NCI-H82 (cell line): ENCODE results near the gene TMTC1.

Source experiments
- DNase-seq: peaks from one replicate; lab custom pipeline; 2025; lab: John Stamatoyannopoulos, UW

TMTC1 gene

GRCh38 chr12:29780084-29780483, 3.7 kb downstream of the TMTC1 start:
- DNase-seq = no peak

DNA sequence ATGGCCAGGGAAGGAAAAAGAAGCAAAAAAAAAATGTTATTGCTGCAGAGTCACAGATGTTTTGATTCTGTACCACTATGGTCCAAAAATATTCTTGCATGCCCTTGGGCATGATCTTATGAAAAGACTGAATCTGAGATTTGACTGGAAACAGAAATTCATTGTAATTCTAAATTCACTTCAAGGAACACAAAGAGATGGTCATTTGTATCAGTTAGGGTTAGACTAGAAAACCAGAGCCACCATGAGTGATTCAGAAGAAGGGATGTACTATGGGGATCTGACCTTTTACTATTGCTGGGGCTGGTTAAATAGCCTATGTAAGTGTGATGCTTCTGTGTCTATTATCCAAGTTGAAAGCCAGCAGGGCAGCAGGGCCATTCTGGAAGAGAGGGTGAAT, 5.2 kb downstream of the TMTC1 start:
- no peak for DNase-seq

- DNase-seq = no peak
Observed at GRCh38 chr12:29773076-29773475, 10.7 kb downstream of the TMTC1 start.

DNA sequence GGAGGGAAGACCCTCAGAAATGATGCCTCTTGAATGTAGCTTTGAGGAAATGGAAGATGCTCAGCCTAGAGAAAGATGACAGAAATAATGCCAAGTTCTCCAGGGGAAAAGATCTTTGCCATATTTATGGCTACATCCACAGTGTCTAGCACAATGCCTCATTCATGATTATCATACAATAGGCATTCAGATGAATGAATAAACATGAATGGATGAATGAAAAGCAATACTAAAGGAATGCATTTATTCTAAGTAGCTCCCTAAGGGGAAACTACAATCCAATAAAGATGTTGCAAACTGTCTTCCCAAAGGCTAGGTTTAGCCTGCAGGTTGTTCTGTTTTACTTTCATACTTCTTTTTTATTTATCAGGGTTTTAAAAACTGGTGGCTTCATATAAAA, 12.0 kb downstream of the TMTC1 start:
- no peak for DNase-seq

DNA sequence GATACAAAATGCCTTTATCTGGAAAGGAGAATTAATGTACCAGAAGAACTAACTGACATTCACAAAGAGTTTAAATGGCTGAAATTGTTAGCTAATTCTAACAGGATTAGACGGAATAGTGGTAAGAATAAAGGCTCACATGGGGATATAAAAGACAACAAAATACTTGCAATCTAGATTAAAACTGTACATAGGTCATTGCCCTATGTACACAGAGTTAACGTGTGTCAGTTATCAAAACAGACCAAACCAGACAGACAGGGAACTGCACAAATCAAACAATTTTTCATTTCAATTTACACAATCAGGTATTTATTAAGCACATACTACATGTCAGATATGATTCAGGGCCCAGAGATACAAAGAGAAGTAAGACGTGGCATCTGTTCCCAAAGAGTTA, 12.6 kb downstream of the TMTC1 start:
- no peak for DNase-seq

DNA sequence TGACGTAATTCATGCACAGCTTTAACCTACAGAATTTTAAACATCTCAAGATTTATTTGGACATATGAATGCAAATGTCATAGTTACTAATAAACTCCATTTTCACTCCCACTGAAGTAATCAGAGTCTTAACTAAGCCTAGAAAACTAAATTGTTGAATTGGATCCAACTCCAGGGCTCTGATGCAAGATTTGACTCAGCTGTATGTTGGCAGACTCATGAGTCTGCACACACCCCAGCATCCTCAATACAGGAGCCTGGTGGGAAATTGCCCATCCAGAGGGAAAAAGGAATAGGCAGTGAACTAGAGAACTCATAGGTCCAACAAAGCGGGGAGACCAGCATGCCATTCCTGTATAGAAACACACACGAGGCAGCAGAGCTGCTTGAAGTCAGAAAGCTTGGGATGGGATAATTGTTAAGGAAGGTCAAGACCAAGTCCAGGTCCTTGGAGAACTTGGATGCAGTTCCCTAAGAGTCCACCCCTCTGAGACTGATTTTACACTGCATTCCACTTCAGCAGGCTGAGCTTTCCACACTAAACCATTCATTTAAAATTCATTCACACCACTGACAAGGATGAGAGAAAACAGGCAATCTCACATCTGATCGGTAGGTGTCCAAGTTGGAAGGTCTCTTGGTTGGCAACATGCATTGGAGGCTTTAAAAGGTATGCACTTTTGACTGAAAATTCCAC, 14.4 kb downstream of the TMTC1 start:
- no peak for DNase-seq

DNA sequence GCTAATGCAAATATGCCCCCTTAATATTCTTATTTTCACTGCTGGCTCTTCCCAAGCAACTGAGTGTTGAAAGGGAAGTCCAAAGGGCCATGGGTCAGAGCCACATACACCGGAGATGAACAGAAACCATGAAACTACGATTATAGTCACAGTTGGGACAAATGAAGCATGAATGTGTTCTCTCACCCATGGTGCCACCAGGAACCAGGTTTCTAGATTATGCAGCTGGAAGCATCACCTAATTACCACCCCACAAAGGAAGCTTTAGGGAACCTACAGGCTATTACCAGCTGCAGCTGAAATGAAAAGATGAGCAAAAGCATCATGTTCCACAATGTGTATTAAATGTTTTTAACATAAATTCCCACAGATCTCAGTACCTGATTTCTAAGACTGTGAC, 15.4 kb downstream of the TMTC1 start:
- DNase-seq = no peak

DNA sequence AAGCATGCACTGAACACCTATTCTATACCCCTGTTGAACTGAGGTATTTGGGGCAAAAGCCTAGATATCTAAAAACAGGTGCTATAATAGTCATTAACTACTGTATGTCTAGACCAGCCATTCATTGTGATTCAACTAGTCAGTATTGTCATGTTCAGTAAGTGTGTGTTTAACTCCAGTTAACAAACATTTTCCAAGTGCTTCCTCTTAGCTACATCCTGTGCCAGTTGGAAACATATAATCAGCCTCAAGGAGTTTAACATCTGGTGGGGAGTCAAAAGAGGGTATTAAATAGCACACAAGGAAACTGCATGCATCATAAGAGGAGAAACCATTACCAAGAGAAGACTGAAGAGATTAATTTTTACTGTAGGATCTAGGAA, 20.4 kb downstream of the TMTC1 start:
- DNase-seq = no peak

DNA sequence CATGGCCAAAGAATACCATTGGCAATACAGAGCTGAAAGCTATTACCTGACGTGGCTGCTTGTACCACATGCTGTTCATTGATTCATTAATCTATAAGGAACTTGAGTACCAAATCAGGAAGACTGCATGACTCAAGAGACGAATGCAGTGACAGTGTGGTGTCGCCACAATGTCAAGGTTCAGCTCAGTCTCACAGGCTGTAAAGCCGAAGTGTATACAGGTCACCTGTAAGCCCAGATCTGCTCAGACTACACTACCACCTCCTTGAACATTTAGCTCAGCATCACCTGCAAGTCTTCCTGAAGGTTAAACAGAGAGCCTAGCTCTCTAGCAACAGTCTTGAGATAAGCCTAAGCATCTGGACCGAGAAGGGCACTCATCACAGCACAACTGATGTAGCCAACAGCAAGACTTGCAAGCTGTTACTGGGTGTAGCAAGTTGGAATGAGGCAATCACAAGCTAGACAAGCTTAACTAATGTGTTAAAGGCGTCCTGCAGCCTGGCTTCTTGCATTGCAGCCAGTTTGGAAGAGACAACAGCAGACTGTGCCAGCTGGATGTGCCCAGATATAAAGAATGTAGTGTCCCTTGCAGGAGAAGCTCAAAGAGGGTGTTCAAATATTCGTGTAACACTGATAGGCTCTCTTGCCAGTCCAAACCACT, 21.0 kb downstream of the TMTC1 start:
- no peak for DNase-seq

DNA sequence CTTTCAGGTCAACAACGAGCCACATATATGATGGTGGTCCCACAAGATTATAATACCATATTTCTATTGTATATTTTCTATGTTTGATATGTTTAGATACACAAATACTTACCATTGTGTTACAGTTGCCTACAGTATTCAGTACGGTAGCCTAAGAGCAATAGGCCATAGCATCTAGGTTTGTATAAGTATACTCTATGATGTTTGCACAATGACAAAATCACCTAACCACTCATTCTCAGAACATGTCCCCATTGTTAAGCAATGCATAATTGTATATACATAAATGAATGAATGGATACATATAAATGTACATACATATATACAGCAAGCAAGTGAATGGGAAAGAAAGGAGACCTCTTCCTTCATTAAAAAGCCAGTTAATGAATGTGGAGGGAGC, 23.8 kb downstream of the TMTC1 start:
- no peak for DNase-seq

DNA sequence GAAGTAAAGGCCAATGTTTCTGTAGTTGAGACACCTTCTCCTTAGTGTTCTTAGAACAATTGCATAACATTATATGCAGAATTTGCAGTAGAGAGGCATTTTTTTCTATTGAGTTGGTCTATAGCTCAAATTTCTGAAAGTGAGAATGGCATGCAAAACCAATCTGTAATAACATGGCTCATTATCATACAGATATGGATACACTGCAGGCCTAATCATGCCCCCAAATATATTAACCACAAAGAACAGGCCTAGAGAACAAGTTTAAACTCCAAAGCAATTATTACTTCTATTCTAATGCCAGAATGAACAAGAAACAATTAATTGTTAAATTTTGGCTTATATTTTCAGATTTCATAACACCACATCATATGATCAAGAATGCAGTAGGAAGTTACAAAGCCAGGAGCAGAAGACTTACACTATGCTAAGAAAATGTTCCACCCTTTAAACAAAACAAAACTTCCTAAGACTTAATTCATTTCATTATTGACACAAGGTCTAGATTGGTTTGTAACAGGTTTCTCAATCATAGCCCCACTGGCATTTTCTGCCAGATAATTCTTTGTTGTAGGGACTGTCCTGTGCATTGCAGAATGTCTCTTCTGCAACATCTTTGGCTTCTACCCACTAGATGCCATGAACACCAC, 26.9 kb downstream of the TMTC1 start:
- DNase-seq = no peak

DNA sequence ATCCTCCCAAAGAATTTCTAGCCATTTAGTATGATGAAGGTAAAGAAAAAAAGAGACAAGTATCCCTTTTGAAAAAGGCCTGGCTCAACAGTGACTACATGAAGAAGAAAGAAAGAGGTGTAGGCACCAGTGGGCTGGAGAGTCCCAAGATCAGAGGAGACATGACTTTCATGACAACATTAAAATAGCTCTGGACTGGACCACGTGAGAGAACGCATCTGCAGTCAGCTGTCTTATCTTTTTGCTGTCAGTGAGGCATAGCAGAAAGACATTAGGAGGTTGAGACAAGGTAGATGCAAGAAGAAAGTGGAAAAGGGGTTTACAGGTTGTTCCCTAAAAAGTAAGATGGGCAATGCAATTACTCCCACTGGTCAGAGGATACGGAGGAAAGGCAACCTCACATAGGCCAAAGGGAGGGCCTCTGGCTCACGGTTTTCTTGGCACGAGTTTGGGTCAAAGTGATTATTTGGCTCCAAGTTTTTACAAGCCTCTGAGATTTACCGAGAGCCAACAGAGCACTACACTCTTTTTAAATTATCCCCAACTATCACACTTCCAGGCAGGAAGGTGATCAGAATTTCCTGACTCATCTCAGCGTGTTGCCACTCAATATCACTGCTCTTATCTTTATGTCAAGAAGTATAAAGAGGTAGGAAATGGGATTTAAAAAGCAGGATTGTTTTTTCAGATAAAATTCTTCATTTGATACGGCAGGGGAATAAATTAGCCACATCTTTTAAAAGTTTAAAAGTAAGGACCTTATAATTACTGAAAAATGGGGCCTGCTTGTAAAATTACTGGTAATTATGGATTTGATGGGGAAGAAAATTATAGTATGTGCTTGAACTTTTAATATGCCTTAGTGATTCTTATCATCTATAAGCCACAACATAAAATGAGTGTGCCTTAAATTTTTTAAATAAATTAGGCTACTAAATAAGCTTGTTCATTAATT, 29.2 kb downstream of the TMTC1 start:
- DNase-seq = no peak

- no peak for DNase-seq
Observed at GRCh38 chr12:29752121-29752520, 31.6 kb downstream of the TMTC1 start.

DNA sequence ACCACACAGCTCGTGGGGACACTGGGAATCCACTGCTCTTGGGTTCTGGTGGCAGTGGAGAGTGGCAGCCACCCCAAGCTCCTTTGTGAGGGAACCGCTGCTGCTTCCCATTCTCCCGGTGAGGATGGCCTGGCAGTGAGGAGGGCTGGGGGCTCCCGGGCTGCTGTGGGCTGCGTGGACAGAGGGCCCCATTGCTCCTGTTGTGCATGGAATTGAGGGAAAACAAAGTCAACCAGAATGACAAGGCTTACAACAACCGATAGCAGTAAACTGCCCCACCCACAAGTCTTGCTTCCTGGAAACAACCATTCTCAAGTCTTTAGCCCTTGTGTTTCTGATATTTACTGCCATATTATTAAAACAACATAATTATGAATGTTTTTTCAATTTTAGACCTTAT, 32.1 kb downstream of the TMTC1 start:
- DNase-seq = no peak

DNA sequence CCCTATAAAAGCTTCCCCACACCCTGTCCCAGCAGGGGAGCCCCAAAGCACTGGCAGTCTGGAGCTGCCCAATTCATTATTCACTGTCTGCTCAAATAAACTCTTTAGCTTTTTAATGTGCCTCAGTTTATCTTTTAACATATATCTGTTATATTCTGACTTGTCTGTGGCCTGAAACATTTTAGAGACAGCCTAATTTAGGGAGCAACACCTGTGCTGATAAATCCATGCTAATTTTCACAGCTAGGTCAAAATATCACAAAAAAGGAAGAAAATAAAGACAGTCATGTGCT, 32.9 kb downstream of the TMTC1 start:
- no peak for DNase-seq

- no peak for DNase-seq
Observed at GRCh38 chr12:29750131-29750927, 33.4 kb downstream of the TMTC1 start.

DNA sequence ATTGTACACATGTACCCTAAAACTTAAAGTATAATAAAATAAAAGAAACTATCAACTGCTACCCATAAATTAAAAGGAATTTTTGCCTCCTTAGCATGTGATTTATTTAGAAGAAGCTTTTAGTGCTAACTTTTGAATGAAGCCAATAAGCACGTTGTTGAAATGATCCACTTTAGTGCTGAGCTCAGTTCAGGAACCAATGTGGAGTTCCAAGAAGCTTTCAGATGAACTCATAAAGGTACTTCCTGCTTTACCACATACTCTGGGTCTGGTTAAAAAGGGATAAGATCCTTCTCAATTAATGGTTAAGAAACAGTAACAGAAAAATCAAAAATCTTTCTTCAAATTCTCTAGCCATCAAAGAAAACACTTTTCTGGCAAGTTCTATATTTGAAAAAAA, 39.4 kb downstream of the TMTC1 start:
- DNase-seq = no peak

GRCh38 chr12:29743801-29744200, 39.9 kb downstream of the TMTC1 start:
- DNase-seq = peak; percentile 73

DNA sequence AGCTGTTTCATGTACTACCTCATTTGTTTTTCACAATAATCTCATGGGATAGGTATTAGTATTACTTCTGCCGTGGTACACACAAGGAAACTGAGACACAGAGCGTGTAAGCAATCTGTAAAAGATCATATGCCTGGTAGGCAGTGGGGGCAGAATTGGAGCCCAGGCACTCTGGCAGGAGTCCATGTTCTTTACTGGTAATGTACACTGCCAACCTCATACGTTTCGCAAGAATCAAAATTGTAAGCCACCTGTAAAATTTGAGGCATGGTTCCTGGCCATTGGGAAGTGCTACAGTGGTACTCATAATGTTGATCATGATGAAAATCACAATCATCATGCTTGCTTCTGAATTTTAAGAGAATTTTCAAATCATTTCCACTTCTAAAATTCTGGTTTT, 40.7 kb downstream of the TMTC1 start:
- DNase-seq = no peak

DNA sequence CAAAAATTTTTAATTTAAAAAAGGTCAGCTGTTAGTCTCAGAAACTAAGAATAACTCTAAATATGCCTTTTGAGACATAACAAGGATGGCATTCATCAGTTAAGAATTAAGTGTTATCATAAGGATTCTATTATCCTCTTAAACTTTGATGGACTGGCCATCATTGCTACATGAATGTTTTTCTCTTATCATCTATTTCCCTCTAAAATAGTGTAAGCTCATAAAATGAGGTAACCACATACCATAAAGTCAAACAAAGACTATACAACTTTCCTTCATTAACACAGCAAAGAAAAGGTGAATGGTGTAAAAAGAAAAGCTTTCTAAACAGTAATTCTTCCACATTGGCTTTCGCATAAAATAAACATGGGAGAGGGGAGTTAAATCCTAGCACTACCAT, 41.1 kb downstream of the TMTC1 start:
- no peak for DNase-seq

GRCh38 chr12:29741342-29742241, 42.1 kb downstream of the TMTC1 start:
- no peak for DNase-seq
